SK-N-SH treated with all-trans-retinoic acid at 6 μM for 48 hours (cell line): ENCODE measurements around the gene CRYBG1.

Experiments
- GLIS3 ChIP-seq: fragments of 250-450 bp; sonication (Bioruptor Pico); IDR thresholded peaks from 2 replicates; pipeline ENCODE4 v1.5.0; 2020; ENCODE audit warnings: mild to moderate bottlenecking, moderate library complexity
- RARB ChIP-seq: fragments of 250-450 bp; sonication (Bioruptor Pico); IDR thresholded peaks from 2 replicates; pipeline ENCODE4 v1.8.0; 2021; ENCODE audit warnings: mild to moderate bottlenecking, moderate library complexity
- ZFP3 ChIP-seq: fragments of 250-450 bp; sonication (Bioruptor Pico); IDR thresholded peaks from 2 replicates; pipeline ENCODE4 v1.5.0; 2020; ENCODE audit warnings: mild to moderate bottlenecking, moderate library complexity
- ZNF8 ChIP-seq: fragments of 450-650 bp; formaldehyde crosslinking; IDR thresholded peaks from 2 replicates; pipeline ENCODE4 v1.5.0; 2020; ENCODE audit warnings: mild to moderate bottlenecking, moderate library complexity
- TF ChIP-seq, protein P1 (sequence below): fragments of 250-450 bp; sonication (Bioruptor Pico); IDR thresholded peaks from 2 replicates; pipeline ENCODE4 v1.8.0; 2020; ENCODE audit warnings: mild to moderate bottlenecking, moderate library complexity, borderline replicate concordance
- TF ChIP-seq, protein P2 (sequence below): fragments of 250-450 bp; sonication (Bioruptor Pico); IDR thresholded peaks from 2 replicates; pipeline ENCODE4 v1.5.0; 2020; ENCODE audit warnings: mild to moderate bottlenecking, moderate library complexity
- TF ChIP-seq, protein P3 (sequence below): fragments of 250-450 bp; sonication (Bioruptor Pico); IDR thresholded peaks from 2 replicates; pipeline ENCODE4 v1.5.1; 2020; ENCODE audit warnings: low read depth, mild to moderate bottlenecking, moderate library complexity
- TF ChIP-seq, protein P4 (sequence below): fragments of 250-450 bp; sonication (Bioruptor Pico); IDR thresholded peaks from 2 replicates; pipeline ENCODE4 v1.8.0; 2021; ENCODE audit warnings: low read depth, mild to moderate bottlenecking, moderate library complexity, borderline replicate concordance

DNA sequence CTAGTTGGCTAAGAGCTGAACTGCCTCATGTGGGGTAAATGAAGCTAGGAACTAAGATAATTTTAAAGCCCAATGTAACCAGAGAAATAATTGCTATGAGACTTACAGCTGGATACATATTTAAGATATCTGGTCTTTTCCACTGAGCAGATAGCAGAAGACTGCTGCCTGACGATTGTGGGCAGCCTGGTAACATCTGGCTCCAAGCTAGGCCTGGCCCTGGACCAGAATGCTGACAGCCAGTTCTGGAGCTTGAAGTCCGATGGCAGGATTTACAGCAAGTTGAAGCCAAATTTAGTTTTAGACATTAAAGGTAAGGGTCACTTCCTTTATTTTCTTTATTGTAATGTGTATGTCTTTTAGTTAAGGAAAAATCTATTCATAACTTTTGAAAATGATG lies 203.1 kb downstream of the CRYBG1 start:
- TF ChIP-seq, protein P1, sequence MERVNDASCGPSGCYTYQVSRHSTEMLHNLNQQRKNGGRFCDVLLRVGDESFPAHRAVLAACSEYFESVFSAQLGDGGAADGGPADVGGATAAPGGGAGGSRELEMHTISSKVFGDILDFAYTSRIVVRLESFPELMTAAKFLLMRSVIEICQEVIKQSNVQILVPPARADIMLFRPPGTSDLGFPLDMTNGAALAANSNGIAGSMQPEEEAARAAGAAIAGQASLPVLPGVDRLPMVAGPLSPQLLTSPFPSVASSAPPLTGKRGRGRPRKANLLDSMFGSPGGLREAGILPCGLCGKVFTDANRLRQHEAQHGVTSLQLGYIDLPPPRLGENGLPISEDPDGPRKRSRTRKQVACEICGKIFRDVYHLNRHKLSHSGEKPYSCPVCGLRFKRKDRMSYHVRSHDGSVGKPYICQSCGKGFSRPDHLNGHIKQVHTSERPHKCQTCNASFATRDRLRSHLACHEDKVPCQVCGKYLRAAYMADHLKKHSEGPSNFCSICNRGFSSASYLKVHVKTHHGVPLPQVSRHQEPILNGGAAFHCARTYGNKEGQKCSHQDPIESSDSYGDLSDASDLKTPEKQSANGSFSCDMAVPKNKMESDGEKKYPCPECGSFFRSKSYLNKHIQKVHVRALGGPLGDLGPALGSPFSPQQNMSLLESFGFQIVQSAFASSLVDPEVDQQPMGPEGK: no peak
- no peak for TF ChIP-seq RARB (CRISPR knock-in tag)
- TF ChIP-seq ZNF8 (CRISPR knock-in tag): no peak
- TF ChIP-seq, protein P2, sequence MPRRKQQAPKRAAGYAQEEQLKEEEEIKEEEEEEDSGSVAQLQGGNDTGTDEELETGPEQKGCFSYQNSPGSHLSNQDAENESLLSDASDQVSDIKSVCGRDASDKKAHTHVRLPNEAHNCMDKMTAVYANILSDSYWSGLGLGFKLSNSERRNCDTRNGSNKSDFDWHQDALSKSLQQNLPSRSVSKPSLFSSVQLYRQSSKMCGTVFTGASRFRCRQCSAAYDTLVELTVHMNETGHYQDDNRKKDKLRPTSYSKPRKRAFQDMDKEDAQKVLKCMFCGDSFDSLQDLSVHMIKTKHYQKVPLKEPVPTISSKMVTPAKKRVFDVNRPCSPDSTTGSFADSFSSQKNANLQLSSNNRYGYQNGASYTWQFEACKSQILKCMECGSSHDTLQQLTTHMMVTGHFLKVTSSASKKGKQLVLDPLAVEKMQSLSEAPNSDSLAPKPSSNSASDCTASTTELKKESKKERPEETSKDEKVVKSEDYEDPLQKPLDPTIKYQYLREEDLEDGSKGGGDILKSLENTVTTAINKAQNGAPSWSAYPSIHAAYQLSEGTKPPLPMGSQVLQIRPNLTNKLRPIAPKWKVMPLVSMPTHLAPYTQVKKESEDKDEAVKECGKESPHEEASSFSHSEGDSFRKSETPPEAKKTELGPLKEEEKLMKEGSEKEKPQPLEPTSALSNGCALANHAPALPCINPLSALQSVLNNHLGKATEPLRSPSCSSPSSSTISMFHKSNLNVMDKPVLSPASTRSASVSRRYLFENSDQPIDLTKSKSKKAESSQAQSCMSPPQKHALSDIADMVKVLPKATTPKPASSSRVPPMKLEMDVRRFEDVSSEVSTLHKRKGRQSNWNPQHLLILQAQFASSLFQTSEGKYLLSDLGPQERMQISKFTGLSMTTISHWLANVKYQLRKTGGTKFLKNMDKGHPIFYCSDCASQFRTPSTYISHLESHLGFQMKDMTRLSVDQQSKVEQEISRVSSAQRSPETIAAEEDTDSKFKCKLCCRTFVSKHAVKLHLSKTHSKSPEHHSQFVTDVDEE (CRISPR knock-in tag): no peak
- TF ChIP-seq ZFP3 (CRISPR knock-in tag): no peak
- TF ChIP-seq, protein P3, sequence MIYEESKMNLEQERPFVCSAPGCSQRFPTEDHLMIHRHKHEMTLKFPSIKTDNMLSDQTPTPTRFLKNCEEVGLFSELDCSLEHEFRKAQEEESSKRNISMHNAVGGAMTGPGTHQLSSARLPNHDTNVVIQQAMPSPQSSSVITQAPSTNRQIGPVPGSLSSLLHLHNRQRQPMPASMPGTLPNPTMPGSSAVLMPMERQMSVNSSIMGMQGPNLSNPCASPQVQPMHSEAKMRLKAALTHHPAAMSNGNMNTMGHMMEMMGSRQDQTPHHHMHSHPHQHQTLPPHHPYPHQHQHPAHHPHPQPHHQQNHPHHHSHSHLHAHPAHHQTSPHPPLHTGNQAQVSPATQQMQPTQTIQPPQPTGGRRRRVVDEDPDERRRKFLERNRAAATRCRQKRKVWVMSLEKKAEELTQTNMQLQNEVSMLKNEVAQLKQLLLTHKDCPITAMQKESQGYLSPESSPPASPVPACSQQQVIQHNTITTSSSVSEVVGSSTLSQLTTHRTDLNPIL (CRISPR knock-in tag): no peak
- no peak for TF ChIP-seq GLIS3 (CRISPR knock-in tag)
- TF ChIP-seq, protein P4, sequence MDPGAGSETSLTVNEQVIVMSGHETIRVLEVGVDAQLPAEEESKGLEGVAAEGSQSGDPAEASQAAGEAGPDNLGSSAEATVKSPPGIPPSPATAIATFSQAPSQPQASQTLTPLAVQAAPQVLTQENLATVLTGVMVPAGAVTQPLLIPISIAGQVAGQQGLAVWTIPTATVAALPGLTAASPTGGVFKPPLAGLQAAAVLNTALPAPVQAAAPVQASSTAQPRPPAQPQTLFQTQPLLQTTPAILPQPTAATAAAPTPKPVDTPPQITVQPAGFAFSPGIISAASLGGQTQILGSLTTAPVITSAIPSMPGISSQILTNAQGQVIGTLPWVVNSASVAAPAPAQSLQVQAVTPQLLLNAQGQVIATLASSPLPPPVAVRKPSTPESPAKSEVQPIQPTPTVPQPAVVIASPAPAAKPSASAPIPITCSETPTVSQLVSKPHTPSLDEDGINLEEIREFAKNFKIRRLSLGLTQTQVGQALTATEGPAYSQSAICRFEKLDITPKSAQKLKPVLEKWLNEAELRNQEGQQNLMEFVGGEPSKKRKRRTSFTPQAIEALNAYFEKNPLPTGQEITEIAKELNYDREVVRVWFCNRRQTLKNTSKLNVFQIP (CRISPR knock-in tag): no peak
